Bronchial epithelial cell (primary cell): ENCODE results near the gene DIRAS1. TPM values are rescaled to one million over a fixed set of nuclear protein-coding genes. Genes with fewer than 3 reads are reported as not detected.
"Not testable (repeated sequence)": the region's sequence is repeated elsewhere in the genome, so short reads cannot be mapped to it uniquely, and the experiment has no call there.

Source experiments
- DNase-seq: peaks from one replicate; pipeline ENCODE4 v3.0.0-alpha.2; 2010; ENCODE audit warnings: low read depth
- FAIRE-seq: peaks from 2 replicates; lab custom pipeline; 2011; peaks lifted over from hg19 to GRCh38; lab: Jason Lieb, UNC
- H3K27me3 ChIP-seq: 2 replicates; pipeline ENCODE4 v1.5.1; 2011; ENCODE audit warnings: low read length; ENCODE audit not compliant: control insufficient read depth, insufficient read depth
- H3K36me3 ChIP-seq: 2 replicates; pipeline ENCODE4 v1.5.1; 2011; ENCODE audit warnings: low read length; ENCODE audit not compliant: control insufficient read depth, insufficient read depth
- H3K4me3 ChIP-seq: 2 replicates; pipeline ENCODE4 v1.5.1; 2011; ENCODE audit warnings: mild to moderate bottlenecking, low read depth, low read length, control low read depth
- total RNA-seq: library from RNA; depleted of rRNA; stranded (reverse); fragments of >200 nt; gene quantifications from 2 replicates; pipeline ENCODE4 v1.2.1, GENCODE V29; 2014
- TF ChIP-seq, protein P1 (sequence below): IDR thresholded peaks from 2 replicates; pipeline ENCODE4 v1.5.1; 2011; ENCODE audit warnings: mild to moderate bottlenecking, moderate library complexity, low read length, control low read depth, inconsistent platforms; ENCODE audit not compliant: insufficient read depth, severe bottlenecking

Gene DIRAS1
- total RNA-seq, 1 donor from 2014 or later, result under 0.01 TPM

DNA sequence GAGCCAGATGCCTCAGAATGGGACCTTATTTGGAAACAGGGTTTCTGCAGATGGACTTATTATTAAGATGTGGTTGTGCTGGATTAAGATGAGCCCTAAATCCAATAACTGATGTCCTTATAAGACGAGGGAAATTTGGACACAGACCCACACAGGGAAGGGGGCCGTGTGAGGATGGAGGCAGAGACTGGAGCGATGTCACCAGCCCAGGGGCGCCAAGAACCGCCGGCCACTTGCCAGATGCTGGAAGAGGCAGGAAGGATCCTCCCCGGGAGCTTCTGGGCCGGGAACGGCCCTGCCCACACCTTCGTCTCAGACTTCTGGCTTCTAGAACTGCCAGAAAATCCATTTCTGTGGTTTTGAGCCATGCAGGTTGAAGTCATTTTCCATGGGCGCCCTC is 45.3 kb downstream of the DIRAS1 start:
- TF ChIP-seq, protein P1, sequence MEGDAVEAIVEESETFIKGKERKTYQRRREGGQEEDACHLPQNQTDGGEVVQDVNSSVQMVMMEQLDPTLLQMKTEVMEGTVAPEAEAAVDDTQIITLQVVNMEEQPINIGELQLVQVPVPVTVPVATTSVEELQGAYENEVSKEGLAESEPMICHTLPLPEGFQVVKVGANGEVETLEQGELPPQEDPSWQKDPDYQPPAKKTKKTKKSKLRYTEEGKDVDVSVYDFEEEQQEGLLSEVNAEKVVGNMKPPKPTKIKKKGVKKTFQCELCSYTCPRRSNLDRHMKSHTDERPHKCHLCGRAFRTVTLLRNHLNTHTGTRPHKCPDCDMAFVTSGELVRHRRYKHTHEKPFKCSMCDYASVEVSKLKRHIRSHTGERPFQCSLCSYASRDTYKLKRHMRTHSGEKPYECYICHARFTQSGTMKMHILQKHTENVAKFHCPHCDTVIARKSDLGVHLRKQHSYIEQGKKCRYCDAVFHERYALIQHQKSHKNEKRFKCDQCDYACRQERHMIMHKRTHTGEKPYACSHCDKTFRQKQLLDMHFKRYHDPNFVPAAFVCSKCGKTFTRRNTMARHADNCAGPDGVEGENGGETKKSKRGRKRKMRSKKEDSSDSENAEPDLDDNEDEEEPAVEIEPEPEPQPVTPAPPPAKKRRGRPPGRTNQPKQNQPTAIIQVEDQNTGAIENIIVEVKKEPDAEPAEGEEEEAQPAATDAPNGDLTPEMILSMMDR, result no peak
- H3K36me3 ChIP-seq, result no peaks in the 10 kb centered on the region
- DNase-seq, result no peak
- no peaks in the 10 kb centered on the region for H3K27me3 ChIP-seq
- H3K4me3 ChIP-seq, result no peak overlapping the region
- no peak for FAIRE-seq

DNA sequence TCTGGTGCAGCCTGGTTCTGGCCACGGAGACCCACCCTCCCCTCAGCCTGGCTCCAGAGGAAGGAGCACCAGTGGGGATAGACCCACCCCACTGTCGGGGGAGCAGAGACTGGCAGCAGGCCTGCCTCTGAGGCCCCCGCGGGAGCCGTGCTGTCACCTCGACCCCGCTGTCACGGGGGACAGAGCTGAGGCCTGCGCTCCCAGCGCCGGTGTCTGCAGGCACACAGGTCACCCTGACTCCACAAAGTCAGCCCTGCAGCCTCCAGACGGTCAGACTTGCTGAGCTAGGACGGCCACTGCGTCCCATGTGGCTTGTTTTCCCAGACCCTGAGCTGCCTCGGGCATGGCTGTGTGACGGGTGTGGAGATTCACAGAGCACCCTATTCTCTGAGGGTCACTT is 51.0 kb downstream of the DIRAS1 start:
- no peak for FAIRE-seq
- H3K27me3 ChIP-seq, result no peaks in the 10 kb centered on the region
- no peak for DNase-seq
- no peaks in the 10 kb centered on the region for H3K36me3 ChIP-seq
- no peak overlapping the region for H3K4me3 ChIP-seq
- TF ChIP-seq, protein P1, result no peak

DNA sequence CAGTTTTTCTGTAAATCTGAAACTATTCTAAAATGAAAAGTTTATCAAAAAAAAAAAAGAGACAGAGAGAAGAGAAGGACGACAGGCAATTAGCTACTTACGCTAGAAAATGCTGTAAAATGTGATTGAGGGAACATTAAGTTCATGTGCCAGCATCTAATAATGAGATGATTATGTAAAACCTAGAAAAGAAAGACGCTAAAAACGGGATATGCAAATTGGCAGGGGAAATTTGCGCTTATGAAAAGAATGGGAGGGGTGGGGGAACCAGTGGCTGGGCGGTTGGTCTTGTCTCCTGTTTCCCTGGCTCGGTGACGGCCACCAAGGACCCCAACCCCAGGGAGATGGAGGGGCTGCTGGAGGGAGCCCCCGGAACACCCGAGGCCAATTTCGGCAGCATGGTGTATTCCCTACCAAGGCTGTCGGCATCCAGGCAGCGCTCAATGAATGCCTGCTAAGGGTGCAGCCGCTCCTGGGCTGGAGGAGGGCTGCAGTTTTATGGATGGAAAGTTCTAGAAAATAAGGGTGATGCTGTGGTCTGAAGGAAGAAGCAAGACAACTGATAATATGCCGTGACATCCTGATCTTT is 52.9 kb downstream of the DIRAS1 start:
- no peak for DNase-seq

DNA sequence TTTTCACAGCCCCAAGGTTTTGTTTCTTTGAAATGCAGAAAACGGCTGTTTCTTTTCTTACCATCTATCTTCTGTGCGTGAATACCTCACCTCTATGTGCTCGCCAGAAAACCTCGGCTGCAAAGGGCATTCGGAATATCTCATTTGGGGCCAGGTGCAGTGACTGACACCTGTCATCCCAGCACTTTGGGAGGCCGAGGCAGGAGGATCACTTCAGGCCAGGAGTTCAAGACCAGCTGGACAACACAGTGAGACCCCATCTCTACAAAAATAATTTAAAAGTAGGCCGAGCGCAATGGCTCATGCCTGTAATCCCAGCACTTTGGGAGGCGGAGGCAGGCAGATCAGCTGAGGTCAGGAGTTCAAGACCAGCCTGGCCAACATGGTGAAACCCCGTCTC is 53.8 kb downstream of the DIRAS1 start:
- FAIRE-seq, H3K36me3 ChIP-seq, H3K27me3 ChIP-seq, DNase-seq, H3K4me3 ChIP-seq: not testable (repeated sequence)

More for the DNA sequence above, 52.9 kb downstream of the DIRAS1 start:
- Histone ChIP-seq H3K27me3 (no peaks in the 10 kb centered on the region), H3K4me3 (no peak overlapping the region), H3K36me3 (no peaks in the 10 kb centered on the region)
- no peak for FAIRE-seq
- TF ChIP-seq, protein P1, result no peak

- no peak for FAIRE-seq
- TF ChIP-seq, protein P1, result no peak
- H3K27me3 ChIP-seq, result no peaks in the 10 kb centered on the region
- no peak for DNase-seq
- no peak overlapping the region for H3K4me3 ChIP-seq
- H3K36me3 ChIP-seq, result no peaks in the 10 kb centered on the region
Measured at GRCh38 chr19:2666344-2666994, 54.7 kb downstream of the DIRAS1 start.

DNA sequence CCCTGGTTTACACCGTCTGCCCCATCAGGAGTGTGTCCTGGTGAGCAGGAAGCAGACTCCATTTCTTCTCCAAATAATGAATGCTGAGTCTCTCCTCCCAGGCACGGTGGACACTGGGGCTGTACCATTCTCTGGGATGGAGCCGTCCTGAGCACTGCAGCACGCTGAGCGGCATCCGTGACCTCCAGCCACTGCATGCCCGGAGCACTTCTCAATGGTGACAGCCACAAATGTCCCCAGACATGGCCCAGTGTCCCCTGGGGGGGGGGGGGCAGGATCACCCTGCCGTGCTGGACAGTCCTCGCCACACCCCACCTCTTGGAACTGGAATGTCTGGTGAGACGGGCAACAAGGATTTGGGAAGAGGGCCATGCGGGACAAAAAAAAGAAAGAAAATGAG is 56.1 kb downstream of the DIRAS1 start:
- H3K36me3 ChIP-seq, result no peaks in the 10 kb centered on the region
- no peak overlapping the region for H3K4me3 ChIP-seq
- TF ChIP-seq, protein P1, result no peak
- H3K27me3 ChIP-seq, result no peaks in the 10 kb centered on the region
- DNase-seq (no peak), FAIRE-seq (no peak)

Other genes with a start within 250 kb of the DIRAS1 start
- gene GADD45B, start 245.2 kb downstream of the DIRAS1 start, total RNA-seq, result 25.8 and 26.1 TPM in 2 replicates
- gene GNG7, start 18.7 kb downstream of the DIRAS1 start, total RNA-seq, result under 0.01 TPM in 2 replicates
- gene SLC39A3, start 18.6 kb upstream of the DIRAS1 start, total RNA-seq, result 24.0 and 38.9 TPM in 2 replicates
- gene SGTA, start 61.9 kb upstream of the DIRAS1 start, total RNA-seq, result 19.7 and 26.5 TPM in 2 replicates
- gene THOP1, start 64.1 kb upstream of the DIRAS1 start, total RNA-seq, result 55.6 and 86.4 TPM in 2 replicates
- 3.2 and 3.9 TPM in 2 replicates for gene ZNF554, start 98.5 kb upstream of the DIRAS1 start, total RNA-seq
- gene ZNF555, start 120.1 kb upstream of the DIRAS1 start, total RNA-seq, result 4.6 and 4.7 TPM in 2 replicates
- gene ZNF556, start 146.0 kb upstream of the DIRAS1 start, total RNA-seq, result 2.0 and 2.4 TPM in 2 replicates
- 11.1 and 11.6 TPM in 2 replicates for gene ZNF57, start 179.6 kb upstream of the DIRAS1 start, total RNA-seq
- 7.9 and 9.2 TPM in 2 replicates for gene ZNF77, start 223.6 kb upstream of the DIRAS1 start, total RNA-seq